Memory B cell (primary cell): ENCODE data around the gene UBL5.

Experiments used
- ATAC-seq: fragments of 150-1000 bp; cut with Tn5 transposase; 2 replicates; pipeline ENCODE4 v1.10.0; 2021; ENCODE audit warnings: low read depth, mild to moderate bottlenecking, moderate library complexity
- DNase-seq, 2 donors: peaks; one replicate each; pipeline ENCODE4 v3.0.0; 2022; ENCODE audit warnings: low spot score in 2 of 2
- H3K27ac Mint-ChIP-seq: one replicate; pipeline ENCODE4 v1.8.0; 2022; ENCODE audit warnings: mild to moderate bottlenecking, moderate library complexity, mixed read lengths
- H3K27me3 Mint-ChIP-seq: one replicate; pipeline ENCODE4 v1.8.0; 2022; ENCODE audit warnings: mixed read lengths
- H3K36me3 Mint-ChIP-seq: one replicate; pipeline ENCODE4 v1.8.0; 2022; ENCODE audit warnings: mild to moderate bottlenecking, mixed read lengths
- H3K4me1 Mint-ChIP-seq: one replicate; pipeline ENCODE4 v1.8.0; 2022; ENCODE audit warnings: mixed read lengths
- H3K4me3 Mint-ChIP-seq: one replicate; pipeline ENCODE4 v1.8.0; 2022; ENCODE audit warnings: mild to moderate bottlenecking, moderate library complexity, mixed read lengths
- H3K9me3 Mint-ChIP-seq: one replicate; pipeline ENCODE4 v1.8.0; 2022; ENCODE audit warnings: mixed read lengths

Gene UBL5

GRCh38 chr19:9875031-9875627 lies 47.4 kb downstream of the UBL5 start:
- Mint-ChIP-seq H3K9me3 (no peaks in the 10 kb centered on the region), H3K27me3 (peaks cover 11% of the 10 kb centered on the region), H3K4me1 (peaks cover 2% of the 10 kb centered on the region), H3K36me3 (no peaks in the 10 kb centered on the region), H3K4me3 (no peak overlapping the region), H3K27ac (no peak overlapping the region)
- DNase-seq (no peak), ATAC-seq (no peak)

GRCh38 chr19:9875796-9876195 lies 48.1 kb downstream of the UBL5 start:
- peaks cover 11% of the 10 kb centered on the region for H3K27me3 Mint-ChIP-seq
- no peak overlapping the region for H3K27ac Mint-ChIP-seq
- DNase-seq = no peak
- no peak for ATAC-seq
- no peak overlapping the region for H3K4me3 Mint-ChIP-seq
- no peaks in the 10 kb centered on the region for H3K9me3 Mint-ChIP-seq
- peaks cover 2% of the 10 kb centered on the region for H3K4me1 Mint-ChIP-seq
- H3K36me3 Mint-ChIP-seq = no peaks in the 10 kb centered on the region

GRCh38 chr19:9877780-9878510 lies 50.2 kb downstream of the UBL5 start:
- Mint-ChIP-seq H3K4me1 (peaks cover 2% of the 10 kb centered on the region), H3K4me3 (peak overlapping the region; percentile 46), H3K36me3 (no peaks in the 10 kb centered on the region), H3K27ac (no peak overlapping the region), H3K27me3 (peaks cover 8% of the 10 kb centered on the region), H3K9me3 (no peaks in the 10 kb centered on the region)
- no peak for DNase-seq
- no peak for ATAC-seq

- H3K4me3 Mint-ChIP-seq = peak overlapping the region; percentile 46
- H3K9me3 Mint-ChIP-seq = no peaks in the 10 kb centered on the region
- ATAC-seq = no peak
- H3K36me3 Mint-ChIP-seq = no peaks in the 10 kb centered on the region
- H3K27me3 Mint-ChIP-seq = peaks cover 11% of the 10 kb centered on the region
- peaks cover 2% of the 10 kb centered on the region for H3K4me1 Mint-ChIP-seq
- DNase-seq = no peak
- no peak overlapping the region for H3K27ac Mint-ChIP-seq
Observed at GRCh38 chr19:9878511-9879196, 50.9 kb downstream of the UBL5 start.
